Progenitor cell of endocrine pancreas (in vitro differentiated cells): Measurements from ENCODE around the gene FREM3. TPM values are rescaled to one million over a fixed set of nuclear protein-coding genes. Genes with fewer than 3 reads are reported as not detected.
"Not testable (repeated sequence)": the region's sequence is repeated elsewhere in the genome, so short reads cannot be mapped to it uniquely, and the experiment has no call there.

Experiments
- DNase-seq: peaks from one replicate; pipeline ENCODE4 v3.0.0; 2021; ENCODE audit warnings: low spot score; ENCODE audit not compliant: unreplicated experiment
- H3K27ac Mint-ChIP-seq: 2 replicates; pipeline ENCODE4 v1.8.0; 2021; ENCODE audit warnings: mild to moderate bottlenecking, moderate library complexity, mixed read lengths
- H3K27me3 Mint-ChIP-seq: 2 replicates; pipeline ENCODE4 v1.8.0; 2021; ENCODE audit warnings: mixed read lengths
- H3K36me3 Mint-ChIP-seq: 2 replicates; pipeline ENCODE4 v1.8.0; 2022; ENCODE audit warnings: mixed read lengths; ENCODE audit not compliant: insufficient read depth
- H3K4me1 Mint-ChIP-seq: 2 replicates; pipeline ENCODE4 v1.8.0; 2021; ENCODE audit warnings: low read depth, mixed read lengths
- H3K4me3 Mint-ChIP-seq: 2 replicates; pipeline ENCODE4 v1.8.0; 2021; ENCODE audit warnings: low read depth, mild to moderate bottlenecking, moderate library complexity, mixed read lengths
- H3K9me3 Mint-ChIP-seq: 2 replicates; pipeline ENCODE4 v1.8.0; 2021; ENCODE audit warnings: low read depth, mixed read lengths
- CTCF ChIP-seq: fragments of 200-600 bp; sonication (generic); IDR thresholded peaks from one replicate; pipeline ENCODE4 v1.5.0; 2021; ENCODE audit warnings: antibody characterized with exemption, mild to moderate bottlenecking; ENCODE audit not compliant: unreplicated experiment
- long read RNA-seq: library from polyadenylated mRNA; unstranded; transcript quantifications from one replicate; pipeline ENCODE4 v2.0.0, GENCODE V29; 2020
- total RNA-seq: library from RNA; stranded (reverse); gene quantifications from 2 replicates; pipeline ENCODE4 v1.2.1, GENCODE V29; 2021

The FREM3 gene
- not detected in 2 replicates for total RNA-seq
- long read RNA-seq, partial matches to known transcripts, result 0 of 1 reads
- long read RNA-seq, other reads (novel, unspliced or antisense), result 1 of 1 reads

DNA sequence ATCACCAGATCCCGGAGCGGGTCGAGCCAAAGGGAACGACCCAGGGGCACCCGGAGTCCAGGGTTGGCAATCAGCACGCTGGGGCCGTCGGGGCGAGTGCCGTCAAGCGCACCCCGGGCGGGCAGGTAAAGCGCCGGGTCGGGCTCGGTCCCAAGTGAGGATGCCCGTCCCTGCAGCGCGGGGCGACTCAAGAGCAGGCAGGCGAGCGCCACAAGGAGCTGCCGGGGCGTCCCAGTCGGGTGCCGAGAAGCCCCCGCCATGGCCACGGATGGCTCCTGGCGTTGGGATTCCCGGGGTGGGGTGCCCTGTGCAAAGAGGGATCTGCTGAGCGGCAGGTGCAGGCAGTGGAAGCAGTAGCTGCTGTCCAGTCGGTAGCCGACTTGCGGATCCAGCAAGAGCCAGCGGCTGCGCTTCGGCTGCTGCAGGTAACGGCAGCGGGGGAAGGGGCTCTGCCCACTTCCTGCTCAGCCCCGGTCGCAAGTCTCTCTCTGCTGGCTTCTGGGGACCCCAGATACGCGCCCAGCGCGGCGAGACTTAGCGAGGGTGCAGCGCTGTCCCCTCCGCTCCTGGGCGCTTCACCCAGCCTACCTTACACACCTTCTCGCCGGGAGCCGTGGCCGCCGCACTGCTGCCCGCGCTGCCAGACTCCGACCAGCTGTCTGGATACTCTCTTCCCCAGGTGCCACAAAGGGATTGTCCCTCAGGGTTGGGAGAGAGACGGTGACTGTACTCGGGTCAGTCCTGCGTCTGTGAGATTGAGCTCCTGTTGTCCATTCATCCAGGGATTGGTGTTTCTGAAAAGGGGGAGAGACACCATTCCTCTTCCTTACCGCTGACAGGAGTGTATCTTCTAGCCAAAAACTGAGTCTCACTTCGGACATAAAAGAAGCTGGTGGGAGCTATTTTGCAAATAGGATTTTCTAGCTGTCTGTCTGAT is at the start of gene FREM3:
Gene FREM3 (minus strand): TSS at position 260 of the 937 bp plus-strand sequence. CDS start 0 bp downstream, at position 260.
- H3K4me3 Mint-ChIP-seq, result peak within 1 kb of the TSS; percentile 65
- H3K36me3 Mint-ChIP-seq, result no peaks in the 10 kb centered on the region
- H3K4me1 Mint-ChIP-seq, result peaks cover 4% of the 10 kb centered on the region
- no peak for TF ChIP-seq CTCF
- H3K27ac Mint-ChIP-seq, result no peak within 1 kb of the TSS
- DNase-seq, result peak; percentile 28
- no peaks in the 10 kb centered on the region for H3K9me3 Mint-ChIP-seq
- peaks cover 71% of the 10 kb centered on the region for H3K27me3 Mint-ChIP-seq

DNA sequence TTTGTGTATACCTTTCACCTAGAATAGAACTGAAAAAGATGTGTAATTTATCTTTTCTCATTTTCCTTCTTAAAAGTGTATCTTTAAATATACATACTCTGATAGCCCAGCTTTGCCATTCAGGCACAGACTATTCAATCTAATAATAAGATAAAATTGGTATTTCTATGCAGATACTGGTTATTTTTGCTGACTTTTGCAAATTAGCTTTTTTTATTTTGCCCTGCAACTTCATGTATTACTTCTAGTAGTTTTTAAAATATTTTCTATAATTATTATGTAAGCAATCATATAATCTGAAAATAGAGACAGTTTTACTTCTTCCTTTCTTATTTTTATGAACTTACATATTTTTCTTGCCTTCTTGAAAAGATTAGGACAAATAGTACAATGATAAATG is 45.4 kb upstream of the FREM3 start:
- Mint-ChIP-seq H3K27me3 (no peaks in the 10 kb centered on the region), H3K36me3 (no peaks in the 10 kb centered on the region), H3K4me1 (peaks cover 8% of the 10 kb centered on the region), H3K27ac (no peak overlapping the region), H3K4me3 (no peak overlapping the region), H3K9me3 (no peaks in the 10 kb centered on the region)
- no peak for DNase-seq
- no peak for TF ChIP-seq CTCF

- Mint-ChIP-seq H3K36me3 (no peaks in the 10 kb centered on the region), H3K4me1 (peaks cover 8% of the 10 kb centered on the region), H3K9me3 (no peaks in the 10 kb centered on the region), H3K4me3 (no peak overlapping the region), H3K27ac (no peak overlapping the region), H3K27me3 (no peaks in the 10 kb centered on the region)
- TF ChIP-seq CTCF, result no peak
- DNase-seq, result no peak
Measured at GRCh38 chr4:143743591-143743990, 43.1 kb upstream of the FREM3 start.

DNA sequence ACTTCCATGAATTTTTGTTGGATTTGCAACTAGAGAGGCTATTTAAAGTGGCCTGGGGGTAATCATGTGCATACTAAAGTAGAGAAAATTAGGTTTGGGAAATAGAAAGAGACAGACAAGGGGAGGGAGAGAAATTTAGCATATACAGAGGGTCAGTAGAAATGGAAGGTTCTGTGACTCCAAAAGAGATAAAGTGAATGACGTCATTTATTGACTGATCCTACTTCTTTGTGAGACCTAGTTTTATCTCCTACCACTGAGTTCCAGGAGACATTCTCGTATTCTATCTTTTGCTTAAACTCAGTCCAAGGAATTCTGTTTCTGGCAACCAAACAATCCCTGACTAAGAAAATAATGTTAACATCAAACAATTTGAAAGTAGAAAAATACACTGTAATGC is 42.4 kb upstream of the FREM3 start:
- Mint-ChIP-seq H3K4me3 (no peak overlapping the region), H3K27ac (no peak overlapping the region), H3K9me3 (no peaks in the 10 kb centered on the region), H3K27me3 (no peaks in the 10 kb centered on the region), H3K4me1 (peaks cover 8% of the 10 kb centered on the region), H3K36me3 (no peaks in the 10 kb centered on the region)
- no peak for TF ChIP-seq CTCF
- DNase-seq, result no peak

GRCh38 chr4:143736861-143737260 is 36.4 kb upstream of the FREM3 start:
- no peaks in the 10 kb centered on the region for H3K36me3 Mint-ChIP-seq
- H3K4me3 Mint-ChIP-seq, result no peak overlapping the region
- DNase-seq, result no peak
- TF ChIP-seq CTCF, result no peak
- H3K27ac Mint-ChIP-seq, result no peak overlapping the region
- no peaks in the 10 kb centered on the region for H3K27me3 Mint-ChIP-seq
- peaks cover 9% of the 10 kb centered on the region for H3K9me3 Mint-ChIP-seq
- peaks cover 1% of the 10 kb centered on the region for H3K4me1 Mint-ChIP-seq

DNA sequence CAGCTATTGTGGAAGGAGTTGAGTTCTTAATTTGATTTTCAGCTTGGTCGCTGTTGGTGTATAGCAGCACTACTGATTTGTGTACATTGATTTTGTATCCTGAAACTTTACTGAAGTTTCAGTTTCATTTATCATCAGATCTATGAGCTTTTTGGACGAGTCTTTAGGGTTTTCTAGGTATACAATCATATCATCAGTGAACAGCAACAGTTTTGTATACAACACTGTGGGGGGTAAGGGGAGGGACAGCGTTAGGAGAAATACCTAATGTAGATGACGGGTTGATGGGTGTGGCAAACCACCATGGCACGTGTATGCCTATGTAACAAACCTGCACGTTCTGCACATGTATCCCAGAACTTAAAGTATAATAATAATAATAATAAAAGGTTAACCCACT is 35.6 kb upstream of the FREM3 start:
- not testable (repeated sequence) for H3K9me3 Mint-ChIP-seq, H3K36me3 Mint-ChIP-seq, H3K4me1 Mint-ChIP-seq, H3K4me3 Mint-ChIP-seq, DNase-seq, H3K27me3 Mint-ChIP-seq, H3K27ac Mint-ChIP-seq
